Astrocyte (in vitro differentiated cells and primary cell): ENCODE measurements around the gene KCNG2. TPM values are rescaled to one million over a fixed set of nuclear protein-coding genes. Genes with fewer than 3 reads are reported as not detected.

Experiments
- DNase-seq: peaks from one replicate; pipeline ENCODE4 v3.0.0-alpha.2; 2010; ENCODE audit warnings: low read depth
- FAIRE-seq: peaks from 2 replicates; lab custom pipeline; 2011; peaks lifted over from hg19 to GRCh38; lab: Jason Lieb, UNC
- H2AFZ ChIP-seq: 2 replicates; pipeline ENCODE4 v1.6.0; 2012; ENCODE audit warnings: low read depth, low read length, inconsistent platforms
- H3K27ac ChIP-seq: 2 replicates; pipeline ENCODE4 v1.5.1; 2011; ENCODE audit warnings: low read depth, low read length, inconsistent platforms
- H3K27me3 ChIP-seq: 2 replicates; pipeline ENCODE4 v1.6.0; 2011; ENCODE audit warnings: low read length, inconsistent platforms; ENCODE audit not compliant: insufficient read depth
- H3K36me3 ChIP-seq: 2 replicates; pipeline ENCODE4 v1.5.1; 2011; ENCODE audit warnings: low read length, inconsistent platforms; ENCODE audit not compliant: insufficient read depth
- H3K4me1 ChIP-seq: 2 replicates; pipeline ENCODE4 v1.5.1; 2011; ENCODE audit warnings: low read length, inconsistent platforms; ENCODE audit not compliant: insufficient read depth
- H3K4me2 ChIP-seq: 2 replicates; pipeline ENCODE4 v1.6.0; 2012; ENCODE audit warnings: low read length, inconsistent platforms
- H3K4me3 ChIP-seq: 2 replicates; pipeline ENCODE4 v1.5.1; 2011; ENCODE audit warnings: low read depth, mild to moderate bottlenecking, low read length, inconsistent platforms; ENCODE audit not compliant: insufficient read depth
- H3K79me2 ChIP-seq: 2 replicates; pipeline ENCODE4 v1.6.0; 2012; ENCODE audit warnings: mild to moderate bottlenecking, low read length, inconsistent platforms; ENCODE audit not compliant: insufficient read depth
- H3K9ac ChIP-seq: 2 replicates; pipeline ENCODE4 v1.6.0; 2012; ENCODE audit warnings: mild to moderate bottlenecking, low read length, inconsistent platforms
- H3K9me3 ChIP-seq: 2 replicates; pipeline ENCODE4 v1.5.1; 2012; ENCODE audit warnings: low read depth, mild to moderate bottlenecking, low read length, inconsistent platforms; ENCODE audit not compliant: insufficient read depth
- H4K20me1 ChIP-seq: 2 replicates; pipeline ENCODE4 v1.6.0; 2012; ENCODE audit warnings: low read length, inconsistent platforms; ENCODE audit not compliant: insufficient read depth
- H3K27ac Mint-ChIP-seq: one replicate; pipeline ENCODE4 v1.8.0; 2021; ENCODE audit warnings: mild to moderate bottlenecking, mixed read lengths; ENCODE audit not compliant: unreplicated experiment
- H3K27me3 Mint-ChIP-seq: one replicate; pipeline ENCODE4 v1.8.0; 2021; ENCODE audit warnings: low read depth, mixed read lengths; ENCODE audit not compliant: unreplicated experiment
- H3K36me3 Mint-ChIP-seq: one replicate; pipeline ENCODE4 v1.8.0; 2021; ENCODE audit warnings: low read depth, mixed read lengths; ENCODE audit not compliant: unreplicated experiment
- H3K4me1 Mint-ChIP-seq: one replicate; pipeline ENCODE4 v1.8.0; 2021; ENCODE audit warnings: low read depth, mixed read lengths; ENCODE audit not compliant: unreplicated experiment
- H3K4me3 Mint-ChIP-seq: one replicate; pipeline ENCODE4 v1.8.0; 2021; ENCODE audit warnings: mild to moderate bottlenecking, moderate library complexity, mixed read lengths; ENCODE audit not compliant: unreplicated experiment
- H3K9me3 Mint-ChIP-seq: one replicate; pipeline ENCODE4 v1.8.0; 2021; ENCODE audit warnings: mild to moderate bottlenecking, mixed read lengths; ENCODE audit not compliant: unreplicated experiment
- CTCF ChIP-seq: IDR thresholded peaks from 2 replicates; pipeline ENCODE4 v1.5.1; 2011; ENCODE audit warnings: low read depth, mild to moderate bottlenecking, inconsistent platforms, low read length, moderate library complexity; ENCODE audit not compliant: insufficient read depth
- EZH2 ChIP-seq: IDR thresholded peaks from 2 replicates; pipeline ENCODE4 v1.6.1; 2012; ENCODE audit warnings: mild to moderate bottlenecking, low read length, inconsistent platforms; ENCODE audit not compliant: insufficient read depth
- total RNA-seq: library from RNA; stranded (reverse); gene quantifications from 2 replicates; pipeline ENCODE4 v1.2.1, GENCODE V29; 2021

The KCNG2 gene
- total RNA-seq, 1 donor from 2014 or later = 0.16 TPM

DNA sequence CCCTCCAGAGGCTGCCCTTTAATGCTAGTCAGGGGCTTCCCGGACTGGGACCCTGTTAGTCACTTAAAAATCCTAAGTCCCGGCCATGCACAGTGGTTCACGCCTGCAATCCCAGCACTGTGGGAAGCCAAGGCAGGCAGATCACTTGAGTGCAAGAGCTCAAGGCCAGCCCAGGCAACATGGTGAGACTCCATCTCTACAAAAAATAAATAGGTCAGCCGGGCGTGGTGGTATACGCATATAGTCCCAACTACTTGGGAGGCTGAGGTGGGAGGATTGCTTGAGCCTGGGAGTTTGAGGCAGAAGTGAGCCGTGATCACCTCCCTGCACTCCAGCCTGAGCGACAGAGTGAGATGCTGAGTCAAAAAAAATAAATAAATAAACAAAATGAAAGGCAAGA is 17.2 kb upstream of the KCNG2 start:
- no peak for FAIRE-seq
- no peaks in the 10 kb centered on the region for H3K36me3 Mint-ChIP-seq
- H3K9me3 Mint-ChIP-seq = peaks cover 9% of the 10 kb centered on the region

GRCh38 chr18:79781331-79781941 is 16.3 kb upstream of the KCNG2 start:
- peaks cover 3% of the 10 kb centered on the region for H3K9me3 ChIP-seq
- H3K27me3 Mint-ChIP-seq = peaks cover 60% of the 10 kb centered on the region
- H3K27ac ChIP-seq = no peak overlapping the region
- TF ChIP-seq EZH2 (no peak), CTCF (no peak)
- no peaks in the 10 kb centered on the region for H3K4me1 ChIP-seq
- H3K4me1 Mint-ChIP-seq = no peaks in the 10 kb centered on the region
- DNase-seq = no peak
- H3K27ac Mint-ChIP-seq = no peak overlapping the region
- no peak for FAIRE-seq
- H3K36me3 ChIP-seq = no peaks in the 10 kb centered on the region
- no peak overlapping the region for H3K4me2 ChIP-seq
- no peaks in the 10 kb centered on the region for H3K36me3 Mint-ChIP-seq
- peaks cover 7% of the 10 kb centered on the region for H3K27me3 ChIP-seq
- H3K9me3 Mint-ChIP-seq = peaks cover 11% of the 10 kb centered on the region
- no peak overlapping the region for H3K4me3 Mint-ChIP-seq
- no peak overlapping the region for H3K9ac ChIP-seq
- no peaks in the 10 kb centered on the region for H4K20me1 ChIP-seq
- H3K4me3 ChIP-seq = no peak overlapping the region
- H3K79me2 ChIP-seq = no peaks in the 10 kb centered on the region
- H2AFZ ChIP-seq = no peak overlapping the region

More for the DNA sequence above, 17.2 kb upstream of the KCNG2 start:
- no peak for DNase-seq
- Histone ChIP-seq H3K79me2 (no peaks in the 10 kb centered on the region), H3K4me1 (no peaks in the 10 kb centered on the region), H3K9me3 (peaks cover 3% of the 10 kb centered on the region), H3K4me3 (no peak overlapping the region), H3K27me3 (peaks cover 7% of the 10 kb centered on the region), H3K9ac (no peak overlapping the region), H4K20me1 (no peaks in the 10 kb centered on the region), H3K4me2 (no peak overlapping the region), H3K27ac (no peak overlapping the region), H3K36me3 (no peaks in the 10 kb centered on the region), H2AFZ (no peak overlapping the region)
- TF ChIP-seq CTCF (no peak), EZH2 (no peak)
- no peaks in the 10 kb centered on the region for H3K4me1 Mint-ChIP-seq
- H3K4me3 Mint-ChIP-seq = no peak overlapping the region
- H3K27me3 Mint-ChIP-seq = peaks cover 62% of the 10 kb centered on the region
- no peak overlapping the region for H3K27ac Mint-ChIP-seq

GRCh38 chr18:79782566-79783308 is 15.0 kb upstream of the KCNG2 start:
- no peaks in the 10 kb centered on the region for H4K20me1 ChIP-seq
- Mint-ChIP-seq H3K9me3 (peaks cover 6% of the 10 kb centered on the region), H3K27ac (no peak overlapping the region), H3K36me3 (peaks cover 2% of the 10 kb centered on the region), H3K4me1 (no peaks in the 10 kb centered on the region), H3K4me3 (no peak overlapping the region), H3K27me3 (peaks cover 60% of the 10 kb centered on the region)
- DNase-seq = no peak
- H3K79me2 ChIP-seq = no peaks in the 10 kb centered on the region
- H3K27me3 ChIP-seq = peaks cover 17% of the 10 kb centered on the region
- H3K4me2 ChIP-seq = no peak overlapping the region
- no peak overlapping the region for H2AFZ ChIP-seq
- H3K27ac ChIP-seq = no peak overlapping the region
- no peaks in the 10 kb centered on the region for H3K4me1 ChIP-seq
- H3K9ac ChIP-seq = no peak overlapping the region
- H3K9me3 ChIP-seq = no peaks in the 10 kb centered on the region
- no peak overlapping the region for H3K4me3 ChIP-seq
- no peaks in the 10 kb centered on the region for H3K36me3 ChIP-seq
- TF ChIP-seq CTCF (no peak), EZH2 (no peak)
- FAIRE-seq = no peak
